C4-2B (cell line): ENCODE data around the gene CCDC158.
"Not testable (repeated sequence)": the region's sequence is repeated elsewhere in the genome, so short reads cannot be mapped to it uniquely, and the experiment has no call there.

ENCODE experiments used
- H3K27ac ChIP-seq: fragments of 450-650 bp; 2 replicates; pipeline ENCODE4 v1.5.1; 2017
- CTCF ChIP-seq: fragments of 450-650 bp; conservative IDR thresholded peaks from 2 replicates; pipeline ENCODE4 v1.5.1; 2017; ENCODE audit warnings: mild to moderate bottlenecking
- ZFX ChIP-seq: fragments of 450-650 bp; IDR thresholded peaks from 2 replicates; pipeline ENCODE4 v1.6.1; 2017

Gene CCDC158

GRCh38 chr4:76365636-76366035 lies 55.3 kb downstream of the CCDC158 start:
- H3K27ac ChIP-seq: no peak overlapping the region
- no peak for TF ChIP-seq ZFX
- TF ChIP-seq CTCF: no peak

- TF ChIP-seq CTCF (no peak), ZFX (no peak)
- H3K27ac ChIP-seq: no peak overlapping the region
Measured at GRCh38 chr4:76364763-76365162, 56.2 kb downstream of the CCDC158 start.

- TF ChIP-seq ZFX (no peak), CTCF (no peak)
- H3K27ac ChIP-seq: no peak overlapping the region
Measured at GRCh38 chr4:76363556-76364290, 57.2 kb downstream of the CCDC158 start.

GRCh38 chr4:76361689-76362412 lies 59.1 kb downstream of the CCDC158 start:
- TF ChIP-seq CTCF (no peak), ZFX (no peak)
- no peak overlapping the region for H3K27ac ChIP-seq

- H3K27ac ChIP-seq: not testable (repeated sequence)
Measured at GRCh38 chr4:76359881-76360466, 61.0 kb downstream of the CCDC158 start.

- no peak overlapping the region for H3K27ac ChIP-seq
- TF ChIP-seq ZFX (no peak), CTCF (no peak)
Measured at GRCh38 chr4:76357981-76358380, 63.0 kb downstream of the CCDC158 start.

- TF ChIP-seq CTCF: no peak
- no peak for TF ChIP-seq ZFX
- H3K27ac ChIP-seq: no peak overlapping the region
Measured at GRCh38 chr4:76354517-76355473, 66.1 kb downstream of the CCDC158 start.
